ENCODE data around the gene FBLL1.

GRCh38 chr5:168482361-168482760 is 46.7 kb upstream of the FBLL1 start:
- TF ChIP-seq POLR2AphosphoS5 (IDR thresholded peaks at IDR 0.05; ENCODE audit: low read depth, low read length) = no peak
- TF ChIP-seq POLR2A (IDR thresholded peaks at IDR 0.05; ENCODE audit: control extremely low read depth in 1 of 2, low read depth in 2 of 2, low read length in 2 of 2) = no peak
- TF ChIP-seq, protein P1, sequence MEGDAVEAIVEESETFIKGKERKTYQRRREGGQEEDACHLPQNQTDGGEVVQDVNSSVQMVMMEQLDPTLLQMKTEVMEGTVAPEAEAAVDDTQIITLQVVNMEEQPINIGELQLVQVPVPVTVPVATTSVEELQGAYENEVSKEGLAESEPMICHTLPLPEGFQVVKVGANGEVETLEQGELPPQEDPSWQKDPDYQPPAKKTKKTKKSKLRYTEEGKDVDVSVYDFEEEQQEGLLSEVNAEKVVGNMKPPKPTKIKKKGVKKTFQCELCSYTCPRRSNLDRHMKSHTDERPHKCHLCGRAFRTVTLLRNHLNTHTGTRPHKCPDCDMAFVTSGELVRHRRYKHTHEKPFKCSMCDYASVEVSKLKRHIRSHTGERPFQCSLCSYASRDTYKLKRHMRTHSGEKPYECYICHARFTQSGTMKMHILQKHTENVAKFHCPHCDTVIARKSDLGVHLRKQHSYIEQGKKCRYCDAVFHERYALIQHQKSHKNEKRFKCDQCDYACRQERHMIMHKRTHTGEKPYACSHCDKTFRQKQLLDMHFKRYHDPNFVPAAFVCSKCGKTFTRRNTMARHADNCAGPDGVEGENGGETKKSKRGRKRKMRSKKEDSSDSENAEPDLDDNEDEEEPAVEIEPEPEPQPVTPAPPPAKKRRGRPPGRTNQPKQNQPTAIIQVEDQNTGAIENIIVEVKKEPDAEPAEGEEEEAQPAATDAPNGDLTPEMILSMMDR (IDR thresholded peaks at IDR 0.05; ENCODE audit: control extremely low read depth in 1 of 3, insufficient read depth in 1 of 3, low read depth in 1 of 3, low read length in 3 of 3) = no peak
- TF ChIP-seq SP2 (IDR thresholded peaks at IDR 0.05; ENCODE audit: low read length) = no peak
- no peak for TF ChIP-seq CHD7 (IDR thresholded peaks at IDR 0.05; ENCODE audit: insufficient replicate concordance, low read length)
